Measurements from ENCODE around the gene DNAJC9.
"Not testable (repeated sequence)": the region's sequence is repeated elsewhere in the genome, so short reads cannot be mapped to it uniquely, and the experiment has no call there.

DNAJC9 gene, protein sequence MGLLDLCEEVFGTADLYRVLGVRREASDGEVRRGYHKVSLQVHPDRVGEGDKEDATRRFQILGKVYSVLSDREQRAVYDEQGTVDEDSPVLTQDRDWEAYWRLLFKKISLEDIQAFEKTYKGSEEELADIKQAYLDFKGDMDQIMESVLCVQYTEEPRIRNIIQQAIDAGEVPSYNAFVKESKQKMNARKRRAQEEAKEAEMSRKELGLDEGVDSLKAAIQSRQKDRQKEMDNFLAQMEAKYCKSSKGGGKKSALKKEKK

DNA sequence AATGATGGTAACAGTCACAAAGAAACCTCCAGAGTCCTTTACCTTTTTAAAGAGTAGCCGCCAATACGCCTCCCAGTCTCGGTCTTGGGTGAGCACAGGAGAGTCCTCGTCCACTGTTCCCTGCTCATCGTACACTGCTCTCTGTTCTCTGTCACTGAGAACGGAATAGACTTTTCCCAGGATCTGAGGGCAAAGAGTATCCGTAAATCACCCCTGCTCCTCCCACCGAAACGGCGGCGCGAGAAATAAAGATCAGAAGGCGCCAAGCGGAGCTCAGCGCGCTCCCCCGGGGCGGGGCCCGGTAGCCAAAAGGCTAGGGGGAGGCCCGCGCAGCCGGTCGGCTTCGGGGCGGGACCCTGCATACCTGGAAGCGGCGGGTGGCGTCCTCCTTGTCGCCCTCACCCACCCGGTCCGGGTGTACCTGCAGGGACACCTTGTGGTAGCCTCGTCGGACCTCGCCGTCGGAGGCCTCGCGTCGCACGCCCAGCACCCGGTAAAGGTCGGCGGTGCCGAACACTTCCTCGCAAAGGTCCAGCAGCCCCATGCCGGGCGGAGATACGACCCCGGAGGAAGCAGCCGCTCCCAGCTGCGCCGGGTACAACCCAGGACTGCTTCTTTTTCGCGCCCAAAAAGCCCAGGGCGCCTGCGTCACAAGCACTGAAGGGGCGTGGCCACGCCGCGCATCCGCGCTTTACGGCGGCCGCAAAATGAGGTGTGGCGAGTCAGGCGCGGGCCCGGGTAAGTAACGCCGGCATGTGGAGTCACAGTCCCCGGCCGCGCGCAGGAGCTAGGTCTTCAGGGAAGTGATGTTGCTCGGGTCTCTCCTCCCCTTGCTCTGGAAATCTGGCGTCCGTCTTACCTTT, at the start of gene DNAJC9:
TSS of gene DNAJC9 (minus strand) at position 610 of the 863 bp plus-strand sequence. CDS start at position 544, 66 bp downstream.
- DNase-seq (ENCODE audit: low spot score): peak; percentile 64

DNA sequence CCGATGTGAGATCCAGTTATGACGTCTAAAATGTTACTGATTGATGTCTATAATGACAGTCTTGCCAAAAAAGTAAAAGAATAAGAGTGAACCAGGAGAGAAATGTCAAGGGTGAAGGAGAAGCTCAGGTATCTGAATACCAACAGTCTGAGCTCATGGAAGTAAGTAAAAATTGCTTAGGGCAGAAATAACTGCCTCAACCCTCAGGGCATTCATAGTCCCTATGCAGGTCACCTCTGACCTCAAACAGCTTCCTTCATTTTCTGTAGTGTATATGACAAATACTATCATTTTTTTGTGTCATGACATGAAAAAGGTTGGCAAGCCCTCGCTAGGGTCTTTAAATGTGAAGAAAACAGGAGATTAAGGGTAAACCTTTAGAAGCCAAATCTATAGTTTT, 46.4 kb upstream of the DNAJC9 start:
- DNase-seq (ENCODE audit: low spot score): no peak

DNA sequence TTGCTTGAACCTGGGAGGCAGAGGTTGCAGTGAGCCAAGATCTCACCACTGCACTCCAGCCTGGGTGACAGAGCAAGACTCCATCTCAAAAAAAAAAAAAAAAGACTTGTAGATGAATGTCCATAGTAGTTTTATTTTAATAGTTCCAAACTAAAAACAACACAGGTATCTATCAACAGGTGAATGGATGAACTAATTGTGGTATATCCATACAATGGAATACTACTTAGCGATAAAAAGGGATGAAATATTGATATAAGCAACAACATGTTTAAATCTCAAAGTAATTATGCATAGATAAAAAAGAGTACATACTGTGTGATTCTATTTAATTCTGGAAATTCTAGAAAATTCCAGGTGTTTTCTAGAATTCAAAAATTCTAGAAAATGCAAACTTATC, 42.9 kb upstream of the DNAJC9 start:
- no peak for DNase-seq (ENCODE audit: low spot score)

DNA sequence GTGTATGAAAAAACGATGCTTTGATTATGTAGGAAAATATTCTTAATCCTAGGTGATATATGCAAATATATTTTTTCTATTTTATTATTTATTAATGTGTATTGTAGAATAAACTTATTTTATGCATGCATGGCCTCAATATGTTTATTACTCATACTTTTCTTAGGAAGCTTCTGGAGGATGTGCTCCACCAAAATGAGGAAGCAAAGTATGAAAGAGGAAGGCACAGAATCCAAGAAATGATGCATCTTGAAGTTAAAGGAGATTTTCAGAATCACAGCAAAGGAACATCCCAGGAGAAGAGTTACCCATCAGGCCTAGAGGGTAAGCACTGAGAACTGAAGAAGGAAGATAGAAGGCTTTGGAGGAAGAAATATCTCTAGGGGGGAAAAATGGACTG, 40.4 kb upstream of the DNAJC9 start:
- no peak for DNase-seq (ENCODE audit: low spot score)

DNA sequence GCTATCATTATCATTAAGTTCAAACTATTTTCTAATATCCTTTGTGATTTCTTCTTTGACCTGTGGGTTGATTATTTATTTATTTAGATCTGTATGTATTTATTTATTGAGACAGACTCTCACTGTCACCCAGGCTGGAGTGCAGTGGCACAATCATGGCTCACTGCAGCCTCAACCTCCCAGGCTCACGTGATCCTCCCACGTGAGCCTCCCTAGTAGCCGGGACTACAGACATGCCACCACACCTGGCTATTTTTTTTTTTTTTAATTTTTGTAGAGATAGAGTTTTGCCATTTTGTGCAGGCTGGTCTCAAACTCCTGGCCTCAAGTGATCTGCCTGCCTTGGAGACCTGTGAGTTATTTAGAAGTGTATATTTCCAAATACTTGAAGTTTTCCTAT, 34.0 kb upstream of the DNAJC9 start:
- DNase-seq (ENCODE audit: low spot score): no peak

DNA sequence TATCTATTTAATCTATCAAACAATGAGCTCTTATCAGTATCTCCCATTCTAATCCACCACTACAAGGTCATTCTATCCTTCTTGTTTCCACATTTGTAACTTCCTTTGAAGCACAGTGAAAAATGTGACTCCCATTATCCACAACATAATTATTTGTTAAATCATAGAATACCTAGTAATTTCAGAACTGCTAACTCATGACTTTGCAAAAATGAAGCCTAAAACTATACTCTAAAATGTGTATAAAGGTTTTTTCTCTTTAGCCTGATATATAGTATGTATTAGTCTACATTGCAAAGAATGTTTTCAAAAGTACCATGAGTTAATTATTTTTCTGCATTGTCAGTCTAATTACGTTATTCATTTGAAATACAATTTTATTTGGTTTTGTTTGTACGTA, 17.4 kb upstream of the DNAJC9 start:
- no peak for DNase-seq (ENCODE audit: low spot score)

DNA sequence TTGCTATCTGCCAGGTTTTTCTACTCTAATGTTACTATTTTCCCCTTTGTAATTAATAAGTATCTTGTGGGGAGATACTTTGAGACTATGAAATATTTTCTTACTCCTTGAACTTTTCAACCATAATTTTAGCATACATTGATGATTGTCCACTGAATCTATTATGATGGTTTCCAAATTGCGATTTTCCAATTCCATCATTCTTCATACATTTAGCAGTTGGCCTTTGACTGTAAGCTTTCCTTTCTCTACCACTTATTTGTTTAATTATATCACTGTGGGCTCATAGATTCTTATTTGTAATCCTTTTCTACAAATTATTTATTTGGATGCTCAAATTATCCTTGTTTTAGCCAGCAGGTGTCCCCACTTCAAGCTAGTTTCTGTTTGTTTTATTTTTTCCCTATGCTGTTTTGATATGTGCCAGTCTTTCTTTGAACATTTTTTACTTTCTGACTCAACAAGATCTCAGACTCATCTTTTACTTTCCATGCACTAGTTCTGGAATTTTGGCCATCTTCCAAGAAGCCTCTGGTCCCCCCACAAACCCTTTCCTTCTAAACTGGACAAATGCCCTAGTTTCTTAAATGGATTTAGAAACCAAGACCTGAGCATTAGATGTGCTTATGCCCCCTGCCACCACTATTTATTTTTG, 16.8 kb upstream of the DNAJC9 start:
- no peak for DNase-seq (ENCODE audit: low spot score)

DNA sequence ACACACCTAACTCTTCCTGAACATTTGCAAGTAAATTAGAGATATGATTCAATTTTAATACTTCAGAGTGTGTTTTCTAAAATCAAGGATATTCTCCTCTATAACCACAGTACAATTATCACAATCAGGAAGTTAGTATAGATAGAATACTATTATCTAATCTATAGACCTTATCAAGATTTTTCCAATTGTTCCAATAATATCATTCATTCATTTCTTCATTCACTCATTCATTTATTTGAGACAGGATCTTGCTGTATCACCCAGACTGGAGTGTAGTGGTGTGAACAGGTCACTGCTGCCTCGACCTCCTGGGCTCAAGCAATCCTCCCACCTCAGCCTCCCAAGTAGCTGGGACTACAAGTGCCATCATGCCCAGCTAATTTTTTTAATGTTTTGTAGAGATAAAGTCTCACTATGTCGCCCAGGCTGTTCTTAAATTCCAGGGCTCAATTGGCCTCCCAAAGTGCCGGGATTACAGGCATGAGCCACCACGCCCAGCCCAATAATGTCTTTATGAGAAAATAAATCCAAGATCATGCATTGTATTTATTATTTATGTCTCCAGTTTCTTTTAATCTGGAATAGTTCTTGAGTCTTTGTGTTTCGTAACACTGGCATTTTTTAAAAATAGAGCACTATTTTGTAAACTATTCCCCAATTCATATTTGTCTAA, 16.0 kb upstream of the DNAJC9 start:
- DNase-seq (ENCODE audit: low spot score): no peak

DNA sequence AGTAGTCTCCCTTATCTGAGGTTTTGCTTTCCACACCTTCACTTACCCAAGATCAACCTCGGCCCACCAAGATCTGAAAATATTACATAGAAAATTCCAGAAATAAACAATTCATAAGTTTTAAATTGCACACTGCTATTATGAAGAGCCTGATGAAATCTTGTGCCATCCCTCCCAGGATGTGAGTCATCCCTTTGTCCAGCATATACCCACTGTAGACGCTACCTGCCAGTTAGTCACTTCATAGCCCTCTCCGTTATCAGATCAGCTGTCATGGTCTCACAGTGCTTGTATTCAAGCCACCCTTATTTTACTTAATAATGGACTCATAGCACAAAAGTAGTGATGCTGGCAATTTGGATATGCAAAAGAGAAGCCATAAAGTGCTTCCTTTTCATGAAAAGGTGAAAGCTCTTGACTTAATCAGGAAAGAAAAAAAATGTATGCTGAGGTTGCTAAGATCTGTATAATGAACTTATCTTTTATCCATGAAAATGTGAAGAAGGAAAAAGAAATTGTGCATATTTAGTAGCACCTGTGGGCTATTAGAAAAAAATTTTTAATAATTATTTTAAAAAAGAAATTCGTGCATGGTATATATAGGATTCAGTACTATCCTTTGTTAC, 15.2 kb upstream of the DNAJC9 start:
- DNase-seq (ENCODE audit: low spot score): no peak

DNA sequence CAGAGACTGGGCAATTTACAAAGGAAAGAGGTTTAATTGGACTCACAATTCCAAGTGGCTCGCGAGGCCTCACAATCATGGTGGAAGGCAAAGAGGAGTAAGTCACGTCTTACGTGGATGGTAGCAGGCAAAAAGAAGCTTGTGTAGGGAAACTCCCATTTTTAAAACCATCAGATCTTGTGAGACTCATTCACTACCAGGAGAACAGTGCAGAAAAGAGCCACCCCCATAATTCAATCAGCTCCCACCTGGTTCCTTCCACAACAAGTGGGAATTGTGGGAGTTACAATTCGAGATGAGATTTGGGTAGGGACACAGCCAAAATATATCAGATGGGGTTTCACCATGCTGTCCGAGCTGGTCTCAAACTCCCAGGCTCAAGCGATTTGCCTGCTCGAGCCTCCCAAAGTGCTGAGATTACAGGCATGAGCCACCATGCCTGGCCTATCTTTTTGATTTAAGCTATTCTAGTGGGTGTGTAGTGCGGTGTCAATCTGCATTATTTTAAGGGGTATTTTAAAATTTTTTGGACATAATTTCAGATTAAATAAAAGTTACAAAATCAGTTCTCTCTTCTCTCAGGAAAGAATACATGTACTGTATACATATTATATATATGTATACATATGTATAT, 14.4 kb upstream of the DNAJC9 start:
- no peak for DNase-seq (ENCODE audit: low spot score)

DNA sequence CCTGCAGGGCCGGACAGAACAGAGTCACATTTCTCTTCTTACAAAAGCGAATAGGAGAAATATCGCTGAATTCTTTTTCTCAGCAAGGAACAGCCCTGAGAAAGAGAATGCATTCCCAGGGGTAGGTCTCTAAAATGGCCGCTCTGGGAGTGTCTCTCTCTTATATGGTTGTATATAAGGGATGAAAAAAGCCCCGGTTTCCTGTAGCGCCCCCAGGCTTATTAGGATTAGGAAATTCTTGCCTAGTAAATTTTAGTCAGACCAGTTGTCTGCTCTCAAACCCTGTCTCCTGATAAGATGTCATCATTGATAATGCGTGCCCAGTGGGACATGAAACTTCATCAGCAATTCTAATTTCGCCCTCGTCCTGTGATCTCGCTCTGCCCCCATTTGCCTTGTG, 11.6 kb upstream of the DNAJC9 start:
- not testable (repeated sequence) for DNase-seq (ENCODE audit: low spot score)

DNA sequence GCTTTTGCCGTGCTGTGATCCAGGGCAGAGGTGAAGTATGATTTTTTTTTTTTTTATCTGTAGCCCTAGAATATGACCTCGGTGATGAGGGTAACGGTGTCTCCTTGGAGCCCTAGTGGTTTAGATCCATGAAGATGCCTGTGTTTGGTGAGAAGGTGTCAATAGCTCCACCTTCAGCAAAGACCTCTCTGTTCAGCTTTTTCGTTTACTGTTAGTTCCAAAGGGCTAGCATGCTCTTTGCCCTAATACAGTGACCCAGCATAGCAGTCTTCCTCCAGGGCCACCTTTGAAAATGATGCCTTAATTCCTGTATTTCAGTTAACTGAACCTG, 6.1 kb upstream of the DNAJC9 start:
- DNase-seq (ENCODE audit: low spot score): no peak

DNA sequence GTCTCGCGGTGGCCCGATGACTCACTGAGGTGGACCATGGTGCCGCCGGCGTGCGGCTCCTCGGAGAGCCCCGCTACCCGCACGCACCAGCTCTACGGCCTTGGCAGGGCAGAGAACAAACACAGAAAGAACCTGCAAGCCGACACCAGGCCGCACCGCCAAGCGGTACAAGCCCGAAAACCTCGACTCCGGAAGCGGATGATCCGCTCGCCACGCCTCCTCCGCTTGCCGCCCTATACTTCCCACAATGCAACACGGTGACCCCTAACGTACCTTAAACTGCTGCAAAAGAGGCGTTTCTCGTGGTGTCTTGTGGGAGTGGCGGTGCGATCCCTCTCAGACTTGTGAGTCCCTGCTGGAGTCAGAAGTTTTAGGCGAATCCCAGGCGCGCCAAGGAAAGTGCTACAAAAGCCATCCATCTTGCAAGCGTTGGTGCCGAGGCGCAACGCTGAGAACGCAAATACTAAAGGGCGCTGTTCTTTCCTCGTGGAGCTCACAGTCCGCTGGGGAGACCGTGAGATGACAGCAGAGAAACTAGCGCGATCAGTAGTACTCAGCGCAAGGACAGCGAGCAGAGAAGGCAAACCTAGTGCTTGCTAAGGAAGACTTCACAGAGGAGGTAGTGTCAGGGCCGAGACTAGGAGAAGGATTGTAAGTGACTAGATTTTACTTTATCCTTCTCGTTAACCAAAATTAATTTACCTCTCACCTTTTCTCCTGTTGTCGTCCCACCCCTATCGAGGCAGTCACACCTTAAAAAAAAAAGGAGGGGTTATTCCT, 5.6 kb upstream of the DNAJC9 start, which contains the start of gene MRPS16:
TSS of gene MRPS16 (minus strand) at position 200 of the 780 bp plus-strand sequence. CDS start at position 38, 162 bp downstream.
- peak; percentile 77 for DNase-seq (ENCODE audit: low spot score)

DNA sequence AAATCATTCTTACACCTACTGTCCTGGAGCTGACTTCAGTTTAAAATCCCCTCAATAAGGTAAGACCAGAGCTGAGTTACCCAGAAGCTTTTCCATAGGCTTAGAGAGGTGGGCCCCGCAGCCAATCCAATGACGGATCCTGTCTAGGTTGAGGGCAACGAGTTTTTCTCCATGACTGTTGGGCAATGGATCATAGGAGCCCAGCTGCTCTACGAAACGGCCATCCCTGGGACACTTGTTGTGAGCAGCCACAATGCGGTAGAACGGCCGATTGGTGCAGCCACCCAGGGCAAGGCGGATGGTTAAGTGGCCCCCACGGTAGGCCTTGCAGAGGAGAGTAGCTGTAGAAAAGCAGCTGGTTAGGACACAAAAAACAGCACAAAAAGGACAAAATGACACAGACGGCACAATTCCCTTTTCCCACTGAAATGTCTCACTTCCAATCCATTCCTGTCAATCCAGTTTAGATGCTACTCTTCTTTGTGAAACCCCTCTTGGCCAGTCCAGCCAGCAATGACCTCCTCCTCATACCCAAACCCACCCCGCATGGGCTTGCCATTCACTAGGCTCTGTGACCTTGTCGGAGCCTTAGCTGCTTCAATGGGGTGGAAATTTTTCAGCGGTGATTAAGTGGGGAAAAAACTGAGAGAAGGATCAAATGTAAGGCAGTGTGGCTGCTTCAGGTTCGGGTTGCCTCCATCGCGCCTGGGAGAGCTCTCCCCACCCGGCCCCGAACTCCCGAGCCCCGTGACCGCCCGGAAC, 4.8 kb upstream of the DNAJC9 start:
- no peak for DNase-seq (ENCODE audit: low spot score)

DNA sequence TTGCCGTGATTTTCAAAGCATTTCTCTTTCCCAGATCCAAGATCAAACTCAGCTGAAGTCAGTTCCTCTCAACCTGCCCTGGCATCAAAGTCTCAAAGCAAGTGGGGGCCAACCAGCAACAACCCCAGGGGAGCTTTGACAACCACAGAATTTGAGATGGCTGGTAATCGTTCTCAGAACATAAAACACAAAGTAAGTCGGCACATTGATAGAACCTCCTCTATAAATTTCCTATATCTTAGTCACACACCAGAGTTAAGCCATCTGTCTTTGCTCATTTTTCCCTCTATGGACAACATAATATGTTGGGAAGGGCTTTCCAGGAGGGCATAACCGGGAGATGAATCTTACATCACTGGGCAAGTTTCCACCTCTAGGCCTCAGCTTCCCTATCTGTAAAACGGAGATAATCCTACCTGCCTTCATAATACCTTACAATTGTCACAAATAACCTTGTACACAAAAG, 1.2 kb upstream of the DNAJC9 start:
- DNase-seq (ENCODE audit: low spot score): no peak

DNA sequence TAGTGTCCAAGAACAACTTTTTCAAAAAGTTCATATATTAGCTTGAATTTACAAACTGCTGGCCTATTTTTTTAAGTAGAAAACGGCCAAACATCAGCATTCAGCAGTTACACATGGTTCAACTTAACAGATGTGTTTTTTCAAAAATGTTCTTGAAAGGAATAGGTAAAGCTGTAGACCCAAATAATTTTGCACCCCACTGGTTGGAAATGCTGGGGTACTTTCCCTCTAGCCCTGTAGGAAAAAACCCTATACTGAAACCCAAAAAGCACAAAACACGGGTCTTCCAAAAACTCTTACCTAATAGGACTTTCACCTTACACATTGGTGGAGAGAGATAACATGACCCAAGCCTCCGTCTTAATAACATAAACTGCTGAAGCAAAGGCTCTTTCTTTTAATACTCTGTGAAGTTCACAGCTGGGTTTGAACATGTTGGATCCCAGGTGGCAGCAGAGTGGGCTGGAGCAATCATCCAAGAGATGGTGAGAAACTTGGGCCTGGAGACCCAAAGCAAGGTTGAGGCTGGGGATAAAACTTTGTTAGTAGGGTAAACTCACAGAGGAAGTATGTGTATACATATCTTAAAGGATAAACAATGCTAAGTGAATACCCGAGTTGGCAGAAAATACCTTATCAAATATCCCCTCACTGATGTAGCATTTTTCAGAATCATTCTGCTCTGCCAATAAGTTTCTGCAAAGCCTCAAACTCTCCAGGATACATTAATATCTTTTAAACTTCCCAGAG, 629 bp upstream of the DNAJC9 start:
- DNase-seq (ENCODE audit: low spot score): no peak

DNA sequence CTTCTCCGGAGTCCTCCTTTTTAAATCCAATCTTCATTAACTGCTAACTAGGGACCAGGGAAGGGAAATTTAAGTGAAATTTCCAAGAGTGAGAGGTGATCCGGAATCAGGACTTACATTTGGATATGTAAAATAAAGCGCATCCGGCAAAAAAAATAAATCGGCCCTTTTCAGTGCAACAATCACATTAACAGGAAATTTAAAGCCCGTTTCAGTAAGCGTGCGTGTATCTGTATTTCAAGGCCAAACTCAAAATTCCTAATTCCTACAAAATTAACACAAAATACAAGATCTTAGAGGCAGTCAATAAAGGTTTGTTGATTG, 771 bp downstream of the DNAJC9 start:
- no peak for DNase-seq (ENCODE audit: low spot score)

DNA sequence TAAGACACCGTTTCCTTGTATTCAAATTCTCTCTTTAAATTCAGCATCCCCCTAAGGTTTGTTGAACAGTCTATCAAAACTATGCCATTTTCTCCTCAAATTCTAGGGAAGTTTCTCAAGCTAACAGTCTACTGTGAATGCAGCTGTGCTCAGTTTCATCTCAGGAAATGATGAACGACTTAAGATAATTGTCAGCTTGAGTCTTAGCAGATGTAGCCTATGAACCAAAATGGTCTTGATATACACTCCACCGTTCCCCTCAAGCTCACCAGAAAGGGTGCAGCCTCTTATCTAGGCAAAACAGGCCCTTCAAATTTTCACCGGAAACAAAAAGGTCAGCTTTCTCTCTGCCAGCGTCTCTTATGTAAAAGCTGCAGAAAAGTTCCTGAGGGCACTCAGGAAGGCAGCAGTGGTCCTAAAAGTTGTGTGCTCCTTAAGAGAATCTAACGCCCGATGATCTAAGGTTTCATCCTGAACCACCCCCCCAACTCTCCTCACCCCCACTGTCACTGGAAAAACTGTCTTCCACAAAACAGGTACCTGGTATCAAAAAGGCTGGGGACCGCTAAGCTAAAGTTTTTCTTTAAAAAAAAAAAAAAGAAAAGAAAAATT, 2.1 kb downstream of the DNAJC9 start:
- DNase-seq (ENCODE audit: low spot score): no peak

DNA sequence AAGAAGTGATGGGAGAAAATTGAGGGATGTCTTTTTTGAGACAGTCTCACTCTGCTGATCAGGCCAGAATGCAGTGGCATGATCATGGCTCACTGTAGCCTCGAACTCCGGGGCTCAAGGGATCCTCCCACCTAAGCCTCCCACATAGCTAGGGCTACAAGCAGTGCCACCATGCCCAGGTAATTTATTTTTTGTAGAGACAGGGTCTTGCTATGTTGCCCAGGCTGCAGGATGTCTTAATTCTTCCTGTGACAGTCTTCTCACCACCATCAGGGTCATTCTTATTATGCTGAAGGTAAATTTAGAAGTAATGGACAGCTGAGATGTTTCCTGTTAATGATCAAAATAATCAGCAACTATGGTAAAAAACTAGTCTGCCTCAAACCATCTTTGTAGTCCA, 7.1 kb downstream of the DNAJC9 start:
- DNase-seq (ENCODE audit: low spot score): no peak
